H1 (cell line): ENCODE measurements around the gene CACNA1D.

Source experiments
- CEBPB ChIP-seq: IDR thresholded peaks from 2 replicates; pipeline ENCODE4 v1.6.1; 2012; ENCODE audit warnings: low read depth, low read length
- KDM1A ChIP-seq: fragments of 200-600, 300-600 bp; sonication (generic); IDR thresholded peaks from 2 replicates; pipeline ENCODE4 v1.7.1; 2016; ENCODE audit warnings: mild to moderate bottlenecking, low read length, borderline replicate concordance

GRCh38 chr3:53646723-53647122 lies 152.3 kb downstream of the CACNA1D start:
- TF ChIP-seq CEBPB, result no peak
- TF ChIP-seq KDM1A, result no peak
